Adipocyte (in vitro differentiated cells): ENCODE data around the gene CAMTA1.

Experiments
- DNase-seq: peaks from one replicate; pipeline ENCODE4 v3.0.0-alpha.2; 2015; ENCODE audit warnings: low read depth
- H3K27me3 ChIP-seq: replicated peaks from 2 replicates; pipeline ENCODE4 v1.7.0; 2013; ENCODE audit warnings: mild to moderate bottlenecking, low read length, moderate library complexity; ENCODE audit not compliant: control insufficient read depth, insufficient read depth
- H3K36me3 ChIP-seq: 2 replicates; pipeline ENCODE4 v1.7.0; 2013; ENCODE audit warnings: low read length, mild to moderate bottlenecking, moderate library complexity; ENCODE audit not compliant: control insufficient read depth, insufficient read depth, severe bottlenecking
- H3K4me1 ChIP-seq: 2 replicates; pipeline ENCODE4 v1.7.0; 2013; ENCODE audit warnings: mild to moderate bottlenecking, low read length, moderate library complexity; ENCODE audit not compliant: control insufficient read depth, insufficient read depth
- H3K4me3 ChIP-seq: 2 replicates; pipeline ENCODE4 v1.7.0; 2013; ENCODE audit warnings: mild to moderate bottlenecking, low read length, moderate library complexity
- H3K9ac ChIP-seq: 2 replicates; pipeline ENCODE4 v1.7.0; 2013; ENCODE audit warnings: mild to moderate bottlenecking, low read length, moderate library complexity
- H3K9me3 ChIP-seq: 2 replicates; pipeline ENCODE4 v1.7.0; 2013; ENCODE audit warnings: mild to moderate bottlenecking, low read length, moderate library complexity; ENCODE audit not compliant: control insufficient read depth

CAMTA1 gene

DNA sequence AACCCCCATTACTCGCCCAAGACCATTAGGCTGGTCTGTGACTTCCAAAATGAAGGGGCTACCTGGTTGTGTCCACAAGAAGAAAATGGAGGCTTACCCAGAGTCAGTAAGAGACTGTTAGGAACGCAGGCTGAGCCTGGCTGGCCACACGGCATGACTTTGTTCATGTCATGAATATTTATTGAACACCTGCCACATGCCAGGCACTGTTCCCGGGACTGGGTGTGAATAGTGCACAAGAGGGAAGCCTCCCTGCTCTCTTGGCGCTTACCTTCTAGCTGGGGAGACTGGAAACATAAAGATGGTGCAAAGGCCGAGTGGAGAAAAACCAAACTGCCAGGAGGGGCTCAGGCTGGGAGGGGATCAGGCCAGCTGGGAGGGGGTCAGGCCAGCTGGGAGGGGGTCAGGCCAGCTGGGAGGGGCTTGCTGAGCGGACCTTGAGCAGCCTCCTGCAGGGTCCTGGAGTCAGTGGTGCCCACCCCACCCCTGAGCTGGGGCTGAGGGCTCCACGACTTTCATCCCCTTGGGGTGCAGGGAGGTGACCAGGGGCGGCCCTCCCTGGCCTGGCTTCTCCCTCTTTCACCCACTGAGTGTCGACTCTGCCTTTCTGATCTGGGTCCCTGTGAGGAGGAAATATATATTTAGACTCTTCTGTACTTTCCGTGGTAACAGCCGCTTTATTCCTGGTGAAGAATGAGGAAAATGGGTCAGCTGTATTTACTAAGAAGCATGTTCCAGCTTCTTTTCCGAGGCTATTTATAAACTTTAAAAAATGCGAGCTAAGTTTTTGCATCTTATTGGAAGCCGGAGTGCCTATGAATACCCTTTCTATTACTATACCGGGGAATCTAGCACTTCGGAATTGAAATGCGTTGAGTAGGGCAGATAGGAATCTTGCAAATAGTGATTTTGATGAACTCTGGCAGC is 139.0 kb downstream of the CAMTA1 start:
- no peak overlapping the region for H3K9ac ChIP-seq
- H3K4me1 ChIP-seq, result peaks cover 4% of the 10 kb centered on the region
- peaks cover 38% of the 10 kb centered on the region for H3K27me3 ChIP-seq
- H3K9me3 ChIP-seq, result no peaks in the 10 kb centered on the region
- H3K4me3 ChIP-seq, result no peak overlapping the region
- no peak for DNase-seq
- H3K36me3 ChIP-seq, result no peaks in the 10 kb centered on the region

DNA sequence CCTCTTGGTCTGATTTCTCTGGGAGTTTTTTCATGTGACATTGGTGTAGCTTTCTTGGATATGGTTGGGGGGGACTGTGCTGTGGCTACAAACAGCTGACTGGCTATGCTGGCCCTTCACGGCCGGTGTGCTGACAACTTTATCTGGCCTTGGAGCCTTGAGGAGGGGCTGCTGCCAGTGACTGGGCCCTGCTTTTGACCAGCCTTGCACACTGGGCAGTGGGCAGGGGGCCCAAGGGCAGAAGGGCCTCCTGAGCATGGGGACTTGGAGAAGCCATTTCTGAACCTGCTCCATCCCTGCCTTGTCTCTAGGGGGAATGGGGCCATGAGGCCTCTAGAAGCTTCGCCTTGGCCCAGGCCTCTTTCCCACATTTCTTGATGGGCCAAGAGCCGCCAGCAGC is 139.6 kb downstream of the CAMTA1 start:
- H3K9ac ChIP-seq, result no peak overlapping the region

DNA sequence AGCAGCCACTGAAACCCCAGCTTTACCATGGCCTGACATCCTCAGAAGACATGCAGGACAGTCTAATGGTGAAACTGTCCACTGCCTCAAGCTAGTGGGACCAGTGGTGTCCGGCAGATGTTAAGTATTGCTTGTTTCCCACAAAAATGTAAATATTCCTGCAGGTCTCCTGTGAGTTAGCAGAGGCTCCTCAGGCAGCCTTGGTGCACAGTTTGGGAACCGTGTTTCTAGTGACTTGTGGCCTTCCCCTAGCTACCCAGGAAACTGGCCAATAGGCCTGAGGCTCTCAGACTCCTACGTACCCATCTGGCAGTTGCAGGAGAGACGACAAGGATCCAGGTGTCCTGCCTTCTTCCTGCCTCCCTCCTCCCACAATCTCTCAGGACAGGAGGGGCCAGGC is 142.4 kb downstream of the CAMTA1 start:
- Histone ChIP-seq H3K4me1 (peaks cover under 1% of the 10 kb centered on the region), H3K36me3 (no peaks in the 10 kb centered on the region), H3K9ac (no peak overlapping the region), H3K27me3 (peaks cover 50% of the 10 kb centered on the region), H3K4me3 (no peak overlapping the region), H3K9me3 (no peaks in the 10 kb centered on the region)
- no peak for DNase-seq

More for the DNA sequence above, 139.6 kb downstream of the CAMTA1 start:
- Histone ChIP-seq H3K4me3 (no peak overlapping the region), H3K27me3 (peaks cover 38% of the 10 kb centered on the region), H3K4me1 (peaks cover 4% of the 10 kb centered on the region), H3K9me3 (no peaks in the 10 kb centered on the region), H3K36me3 (no peaks in the 10 kb centered on the region)
- no peak for DNase-seq

DNA sequence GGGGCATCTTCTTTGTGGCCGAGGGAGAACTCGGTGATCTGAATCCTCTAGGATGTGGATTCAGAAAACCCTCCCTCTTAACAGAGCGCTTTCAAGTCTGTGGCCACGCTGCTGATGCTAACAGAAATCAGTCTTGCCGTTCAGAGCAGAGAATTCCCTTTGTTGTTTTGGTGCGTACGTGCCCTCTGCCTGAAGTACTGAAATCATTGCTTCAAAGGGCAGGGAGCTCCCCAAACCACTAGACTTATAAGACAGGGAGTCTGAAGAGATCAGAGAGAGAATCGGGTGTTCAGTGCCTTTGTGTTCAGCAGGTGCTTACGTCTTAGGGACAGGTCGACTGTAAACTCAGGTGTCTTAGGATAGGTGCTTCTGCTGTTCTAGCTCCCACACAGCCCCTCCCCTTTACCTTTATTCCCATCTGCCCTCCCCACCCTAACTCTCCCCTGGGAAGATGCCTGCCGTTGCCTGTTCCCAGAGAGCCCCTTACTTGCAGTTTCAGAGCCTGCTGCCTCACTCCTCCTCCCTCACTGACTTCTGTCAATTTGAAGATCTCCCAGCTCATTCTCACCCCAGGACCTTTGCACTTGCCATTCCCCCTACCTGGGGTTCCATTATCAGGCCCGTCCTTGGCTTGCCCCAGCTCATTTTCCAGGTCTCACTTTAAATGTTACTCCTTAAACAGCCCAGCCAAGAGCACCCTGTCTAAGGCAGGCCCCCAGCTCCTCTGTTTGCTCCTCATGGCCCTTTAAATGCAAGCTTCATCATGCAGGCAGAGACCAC is 143.0 kb downstream of the CAMTA1 start:
- Histone ChIP-seq H3K27me3 (peaks cover 53% of the 10 kb centered on the region), H3K4me1 (no peaks in the 10 kb centered on the region), H3K9ac (no peak overlapping the region), H3K9me3 (no peaks in the 10 kb centered on the region), H3K4me3 (no peak overlapping the region), H3K36me3 (no peaks in the 10 kb centered on the region)
- DNase-seq, result no peak

DNA sequence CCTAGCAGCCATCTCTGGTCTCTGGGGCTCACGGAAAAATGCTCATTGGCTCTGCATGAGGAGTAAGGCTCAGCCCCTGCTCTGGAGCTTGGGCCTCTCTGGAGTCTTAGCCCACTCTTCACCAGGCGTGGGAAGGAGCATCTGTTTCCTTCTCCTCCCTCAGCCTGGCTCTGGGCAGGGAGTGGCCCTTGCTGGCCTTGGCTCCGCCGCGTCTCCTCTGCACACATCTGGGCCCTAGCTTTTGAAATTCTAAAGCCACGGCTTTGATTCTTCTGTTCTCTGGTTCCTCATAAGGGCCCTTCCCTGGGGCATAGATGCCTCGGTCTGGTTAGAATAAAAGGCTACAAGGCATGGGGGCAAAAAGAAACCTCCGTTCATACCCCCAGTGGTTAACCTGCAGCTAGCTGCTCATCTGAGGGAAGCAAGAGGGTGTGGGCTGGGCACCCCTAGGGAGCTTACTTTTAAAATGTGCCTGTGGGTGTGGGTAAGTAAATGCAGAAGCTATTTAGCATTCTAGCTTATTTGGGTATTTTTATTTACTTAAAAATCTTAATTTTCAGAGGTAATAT is 145.6 kb downstream of the CAMTA1 start:
- no peak for DNase-seq
- peaks cover 2% of the 10 kb centered on the region for H3K4me1 ChIP-seq
- no peak overlapping the region for H3K4me3 ChIP-seq
- H3K36me3 ChIP-seq, result no peaks in the 10 kb centered on the region
- H3K9ac ChIP-seq, result no peak overlapping the region
- peaks cover 63% of the 10 kb centered on the region for H3K27me3 ChIP-seq
- H3K9me3 ChIP-seq, result no peaks in the 10 kb centered on the region

DNA sequence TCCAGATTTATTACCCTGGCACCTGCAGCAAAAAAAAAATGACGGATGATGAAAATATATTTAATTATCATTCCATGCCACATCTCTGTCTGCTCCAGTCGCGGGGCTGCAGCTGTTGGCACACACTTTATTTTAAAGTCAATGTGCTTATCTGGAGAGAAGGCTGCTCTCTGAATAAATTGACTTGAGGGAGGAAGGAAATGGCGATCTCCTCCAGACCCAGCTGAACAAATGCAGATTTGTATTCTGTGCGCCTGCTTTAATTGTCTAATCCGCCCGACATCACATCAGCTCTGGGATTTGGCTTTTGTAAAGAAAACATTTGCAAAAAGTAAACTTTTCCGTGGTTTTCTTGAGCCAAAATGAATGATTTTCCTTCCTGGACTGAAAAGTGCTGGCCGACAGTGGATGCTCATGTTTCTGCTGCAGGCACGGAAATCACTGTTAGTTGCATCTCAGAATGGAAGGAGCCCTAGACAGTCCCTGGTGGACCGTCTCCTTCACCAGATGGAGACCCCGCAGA is 150.2 kb downstream of the CAMTA1 start:
- Histone ChIP-seq H3K4me1 (peaks cover 4% of the 10 kb centered on the region), H3K9ac (no peak overlapping the region), H3K4me3 (peak overlapping the region; percentile 56), H3K36me3 (no peaks in the 10 kb centered on the region), H3K27me3 (peaks cover 44% of the 10 kb centered on the region), H3K9me3 (no peaks in the 10 kb centered on the region)
- DNase-seq, result peak; percentile 28

DNA sequence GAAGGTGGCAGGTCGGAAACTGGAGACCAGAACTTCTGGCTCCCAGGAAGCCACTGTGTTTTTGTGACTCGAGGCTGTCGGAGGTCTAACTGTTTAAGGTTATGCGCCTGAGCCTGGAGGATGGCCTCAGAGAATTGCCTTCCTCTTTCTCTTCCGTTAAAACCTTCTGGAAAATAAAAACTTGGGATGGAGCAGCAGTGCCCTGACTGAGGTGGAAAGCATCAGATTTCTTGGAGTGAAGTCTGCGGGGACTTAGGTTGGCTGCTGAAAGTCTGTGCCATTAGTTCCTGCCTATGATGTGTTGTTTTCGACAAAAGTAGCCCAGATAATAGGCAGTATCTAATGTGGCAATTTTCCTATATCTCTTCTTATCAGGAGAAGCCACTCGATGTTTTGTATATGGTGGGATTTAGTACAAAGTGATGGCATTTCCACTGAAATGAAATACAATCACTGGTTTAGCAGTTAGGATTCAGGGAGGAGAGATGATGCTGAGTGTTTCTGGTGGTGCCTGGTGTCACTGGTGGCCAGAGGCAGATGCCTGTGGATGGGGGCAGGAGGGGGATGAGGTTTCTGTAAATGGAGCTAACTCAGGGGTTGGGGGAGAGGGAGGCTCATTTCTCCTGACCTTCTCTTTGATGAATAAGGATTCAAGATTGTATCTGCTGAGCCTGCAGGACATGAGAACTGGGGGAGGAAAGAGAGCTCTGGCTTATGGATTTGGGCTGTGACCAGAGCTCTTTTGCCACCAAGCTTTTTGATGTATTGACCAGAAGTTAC is 150.8 kb downstream of the CAMTA1 start:
- H3K36me3 ChIP-seq, result no peaks in the 10 kb centered on the region
- H3K4me3 ChIP-seq, result peak overlapping the region; percentile 56
- H3K27me3 ChIP-seq, result peaks cover 41% of the 10 kb centered on the region
- H3K9me3 ChIP-seq, result no peaks in the 10 kb centered on the region
- peaks cover 4% of the 10 kb centered on the region for H3K4me1 ChIP-seq
- no peak for DNase-seq
- no peak overlapping the region for H3K9ac ChIP-seq

DNA sequence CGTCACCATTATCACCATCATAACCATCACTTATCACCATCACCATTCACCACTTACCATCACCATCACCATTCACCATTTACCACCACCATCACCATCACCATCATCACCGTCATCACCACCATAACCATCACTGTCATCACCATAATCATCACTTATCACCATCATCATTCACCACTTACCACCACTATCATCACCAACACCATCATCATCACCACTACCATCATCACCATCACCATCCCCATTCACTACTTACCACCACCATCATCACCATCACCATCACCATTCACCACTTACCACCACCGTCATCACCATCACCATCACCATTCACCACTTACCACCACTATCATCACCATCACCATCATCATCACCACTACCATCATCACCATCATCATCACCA is 151.8 kb downstream of the CAMTA1 start:
- H3K4me1 ChIP-seq, result peaks cover 4% of the 10 kb centered on the region
- DNase-seq, result no peak
- no peak overlapping the region for H3K9ac ChIP-seq
- no peaks in the 10 kb centered on the region for H3K9me3 ChIP-seq
- peaks cover 35% of the 10 kb centered on the region for H3K27me3 ChIP-seq
- no peak overlapping the region for H3K4me3 ChIP-seq
- no peaks in the 10 kb centered on the region for H3K36me3 ChIP-seq

DNA sequence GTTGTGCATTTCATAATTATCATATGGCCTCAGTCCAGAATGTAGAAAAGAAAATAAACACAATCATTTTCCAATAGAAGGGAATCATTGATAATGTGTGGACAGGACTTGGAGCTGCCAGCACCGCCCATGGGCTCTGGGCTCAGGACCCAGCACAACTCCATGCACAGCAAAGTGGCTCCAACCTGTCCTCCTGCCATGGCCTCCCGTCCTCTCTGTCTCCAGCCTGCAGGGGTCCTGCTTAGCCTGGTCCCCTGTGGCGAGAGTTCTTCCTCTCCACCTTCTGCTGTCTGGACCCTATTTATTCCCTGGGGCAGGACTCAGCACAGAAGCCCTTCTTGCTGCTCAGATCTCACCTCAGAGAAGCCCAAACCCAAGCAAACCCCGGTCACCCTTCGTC is 154.1 kb downstream of the CAMTA1 start:
- Histone ChIP-seq H3K9ac (no peak overlapping the region), H3K27me3 (peaks cover 20% of the 10 kb centered on the region), H3K4me3 (no peak overlapping the region), H3K9me3 (no peaks in the 10 kb centered on the region), H3K36me3 (no peaks in the 10 kb centered on the region), H3K4me1 (peaks cover 4% of the 10 kb centered on the region)
- DNase-seq, result no peak

DNA sequence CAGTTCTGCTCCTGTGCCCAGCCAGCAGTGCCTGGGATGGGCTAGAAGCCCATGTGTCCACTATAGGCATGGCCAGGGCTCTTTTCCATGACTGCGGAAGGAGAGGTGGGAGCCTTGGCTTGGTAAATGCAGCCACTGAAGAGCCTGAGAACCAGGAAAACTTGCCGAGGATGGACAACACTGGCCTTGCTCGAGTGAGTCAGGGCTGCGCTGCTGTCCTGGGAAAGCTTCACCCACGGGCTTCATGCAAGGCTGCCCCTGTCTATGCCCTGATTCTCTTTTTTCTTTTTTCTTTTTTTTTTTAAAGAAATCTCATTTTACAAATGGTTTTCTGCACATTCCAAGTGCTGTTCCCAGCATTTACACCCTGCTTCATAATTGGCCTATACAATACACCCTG is 156.5 kb downstream of the CAMTA1 start:
- no peaks in the 10 kb centered on the region for H3K4me1 ChIP-seq
- no peak for DNase-seq
- no peaks in the 10 kb centered on the region for H3K9me3 ChIP-seq
- H3K9ac ChIP-seq, result no peak overlapping the region
- H3K4me3 ChIP-seq, result no peak overlapping the region
- no peaks in the 10 kb centered on the region for H3K36me3 ChIP-seq
- H3K27me3 ChIP-seq, result peaks cover 12% of the 10 kb centered on the region
